ENCODE measurements around the gene TEX22.

TEX22 gene

GRCh38 chr14:105394714-105395537 is 3.4 kb upstream of the TEX22 start:
- no peak for DNase-seq (ENCODE audit: low spot score)
- H3K27me3 ChIP-seq (ENCODE audit: control insufficient read depth in 3 of 3, insufficient read depth in 3 of 3, low read depth in 1 of 3, low read length in 3 of 3): no peaks in the 10 kb centered on the region
- no peak overlapping the region for H2BK15ac ChIP-seq (ENCODE audit: low read length)
- peaks cover 7 to 16% of the 10 kb centered on the region in 2 donors for H3K9me3 ChIP-seq (replicated peaks in 1 of 2; ENCODE audit: control insufficient read depth in 2 of 2, insufficient read depth in 1 of 2, low read depth in 1 of 2, low read length in 2 of 2)
- H3K27ac ChIP-seq (replicated peaks; ENCODE audit: low read length): no peak overlapping the region
- no peak overlapping the region for H3K18ac ChIP-seq (ENCODE audit: low read length)
- no peak overlapping the region for H3K14ac ChIP-seq (ENCODE audit: low read length)
- H2BK12ac ChIP-seq (ENCODE audit: low read length): no peak overlapping the region
- H3K23ac ChIP-seq (ENCODE audit: low read depth, low read length, poor library complexity): no peak overlapping the region
- H4K8ac ChIP-seq (ENCODE audit: low read depth, low read length): no peak overlapping the region
- H3K4ac ChIP-seq (ENCODE audit: low read length): no peak overlapping the region
- H3K4me1 ChIP-seq (ENCODE audit: control insufficient read depth in 2 of 2, insufficient read depth in 1 of 2, low read depth in 1 of 2, low read length in 2 of 2): peaks cover 4 to 7% of the 10 kb centered on the region in 2 donors
- H3K4me2 ChIP-seq (ENCODE audit: insufficient read depth, low read length, poor library complexity, severe bottlenecking): no peak overlapping the region
- peaks cover 8 to 28% of the 10 kb centered on the region in 2 donors for H3K36me3 ChIP-seq (replicated peaks in 1 of 2; ENCODE audit: control insufficient read depth in 2 of 2, insufficient read depth in 2 of 2, low read length in 2 of 2)
- no peak overlapping the region for H2AK5ac ChIP-seq (ENCODE audit: low read depth, low read length)
- WGBS, 2 donors (ENCODE audit: extremely low coverage in 2 of 2, insufficient read length in 2 of 2, insufficient replicate concordance in 1 of 2): no CpG with 5 or more reads among the region's 25 CpGs
- no peak overlapping the region for H2BK5ac ChIP-seq (ENCODE audit: low read length)
- no peak overlapping the region for H3K4me3 ChIP-seq (ENCODE audit: low read length in 2 of 2)
- no peak overlapping the region for H2BK120ac ChIP-seq (ENCODE audit: low read depth, low read length)
- no peak overlapping the region for H3K9ac ChIP-seq (ENCODE audit: low read depth, low read length, poor library complexity)
- H2AFZ ChIP-seq (ENCODE audit: low read length): no peak overlapping the region
- H4K91ac ChIP-seq (ENCODE audit: low read depth, low read length, poor library complexity): no peak overlapping the region
- peaks cover 10% of the 10 kb centered on the region for H3K79me1 ChIP-seq (ENCODE audit: low read depth, low read length)

- H3K4me1 ChIP-seq (ENCODE audit: control insufficient read depth in 2 of 2, insufficient read depth in 1 of 2, low read depth in 1 of 2, low read length in 2 of 2): peaks cover 4 to 7% of the 10 kb centered on the region in 2 donors
These were observed 2.8 kb upstream of the TEX22 start for GRCh38 chr14:105395538-105395854.

GRCh38 chr14:105397350-105397931 is 897 bp upstream of the TEX22 start:
- WGBS, 2 donors (ENCODE audit: extremely low coverage in 2 of 2, insufficient read length in 2 of 2, insufficient replicate concordance in 1 of 2): no CpG with 5 or more reads among the region's 13 CpGs
- peak overlapping the region; percentile 52 to 79 for H3K4me3 ChIP-seq (ENCODE audit: low read length in 2 of 2)
- peak overlapping the region; percentile 96 for H4K8ac ChIP-seq (ENCODE audit: low read depth, low read length)

More at GRCh38 chr14:105395538-105395854, 2.8 kb upstream of the TEX22 start:
- Histone ChIP-seq H3K23ac (ENCODE audit: low read depth, low read length, poor library complexity) (peak overlapping the region; percentile 91), H3K18ac (ENCODE audit: low read length) (no peak overlapping the region), H3K27me3 (ENCODE audit: control insufficient read depth in 3 of 3, insufficient read depth in 3 of 3, low read depth in 1 of 3, low read length in 3 of 3) (no peaks in the 10 kb centered on the region), H3K9ac (ENCODE audit: low read depth, low read length, poor library complexity) (no peak overlapping the region), H2BK12ac (ENCODE audit: low read length) (no peak overlapping the region), H3K27ac (replicated peaks; ENCODE audit: low read length) (no peak overlapping the region), H3K14ac (ENCODE audit: low read length) (peak overlapping the region; percentile 71), H2BK5ac (ENCODE audit: low read length) (no peak overlapping the region), H3K4me3 (ENCODE audit: low read length in 2 of 2) (no peak overlapping the region), H2AK5ac (ENCODE audit: low read depth, low read length) (peak overlapping the region; percentile 52), H4K91ac (ENCODE audit: low read depth, low read length, poor library complexity) (no peak overlapping the region), H3K36me3 (replicated peaks in 1 of 2; ENCODE audit: control insufficient read depth in 2 of 2, insufficient read depth in 2 of 2, low read length in 2 of 2) (peaks cover 14 to 33% of the 10 kb centered on the region in 2 donors), H3K9me3 (replicated peaks in 1 of 2; ENCODE audit: control insufficient read depth in 2 of 2, insufficient read depth in 1 of 2, low read depth in 1 of 2, low read length in 2 of 2) (peaks cover 13 to 21% of the 10 kb centered on the region in 2 donors), H2BK120ac (ENCODE audit: low read depth, low read length) (no peak overlapping the region), H3K4ac (ENCODE audit: low read length) (no peak overlapping the region), H3K79me1 (ENCODE audit: low read depth, low read length) (peaks cover 12% of the 10 kb centered on the region), H4K8ac (ENCODE audit: low read depth, low read length) (no peak overlapping the region), H2BK15ac (ENCODE audit: low read length) (no peak overlapping the region), H2AFZ (ENCODE audit: low read length) (no peak overlapping the region), H3K4me2 (ENCODE audit: insufficient read depth, low read length, poor library complexity, severe bottlenecking) (no peak overlapping the region)
- no CpG with 5 or more reads among the region's 8 CpGs for WGBS, 2 donors (ENCODE audit: extremely low coverage in 2 of 2, insufficient read length in 2 of 2, insufficient replicate concordance in 1 of 2)
- no peak for DNase-seq (ENCODE audit: low spot score)

More at GRCh38 chr14:105397350-105397931, 897 bp upstream of the TEX22 start:
- Histone ChIP-seq H3K14ac (ENCODE audit: low read length) (no peak overlapping the region), H3K9ac (ENCODE audit: low read depth, low read length, poor library complexity) (no peak overlapping the region), H2BK120ac (ENCODE audit: low read depth, low read length) (no peak overlapping the region), H3K23ac (ENCODE audit: low read depth, low read length, poor library complexity) (no peak overlapping the region), H2BK15ac (ENCODE audit: low read length) (peak overlapping the region; percentile 8), H3K4me2 (ENCODE audit: insufficient read depth, low read length, poor library complexity, severe bottlenecking) (no peak overlapping the region), H3K27me3 (ENCODE audit: control insufficient read depth in 3 of 3, insufficient read depth in 3 of 3, low read depth in 1 of 3, low read length in 3 of 3) (no peaks in the 10 kb centered on the region), H3K36me3 (replicated peaks in 1 of 2; ENCODE audit: control insufficient read depth in 2 of 2, insufficient read depth in 2 of 2, low read length in 2 of 2) (peaks cover 19 to 37% of the 10 kb centered on the region in 2 donors), H3K4ac (ENCODE audit: low read length) (peak overlapping the region; percentile 59), H3K9me3 (replicated peaks in 1 of 2; ENCODE audit: control insufficient read depth in 2 of 2, insufficient read depth in 1 of 2, low read depth in 1 of 2, low read length in 2 of 2) (peaks cover 27 to 29% of the 10 kb centered on the region in 2 donors), H4K91ac (ENCODE audit: low read depth, low read length, poor library complexity) (no peak overlapping the region), H2AFZ (ENCODE audit: low read length) (peak overlapping the region; percentile 97), H2AK5ac (ENCODE audit: low read depth, low read length) (peak overlapping the region; percentile 23), H2BK5ac (ENCODE audit: low read length) (no peak overlapping the region), H2BK12ac (ENCODE audit: low read length) (no peak overlapping the region), H3K18ac (ENCODE audit: low read length) (peak overlapping the region; percentile 76), H3K27ac (replicated peaks; ENCODE audit: low read length) (no peak overlapping the region), H3K79me1 (ENCODE audit: low read depth, low read length) (peaks cover 13% of the 10 kb centered on the region), H3K4me1 (ENCODE audit: control insufficient read depth in 2 of 2, insufficient read depth in 1 of 2, low read depth in 1 of 2, low read length in 2 of 2) (peaks cover 4 to 7% of the 10 kb centered on the region in 2 donors)
- DNase-seq (ENCODE audit: low spot score): no peak
